Aorta (tissue), 5 donors: ENCODE data around the gene GRB10. TPM values are rescaled to one million over a fixed set of nuclear protein-coding genes. Genes with fewer than 3 reads are reported as not detected.
A peak's percentile ranks its signal among the peaks of the same experiment; 100 is the strongest.

Experiments used
- ATAC-seq: fragments of 200-7000 bp; cut with Tn5 transposase; one replicate; pipeline ENCODE4 v1.9.1; 2022; ENCODE audit warnings: moderate library complexity; ENCODE audit not compliant: low FRiP score
- DNase-seq, 2 donors: peaks; one replicate each; pipeline ENCODE4 v3.0.0-alpha.2; 2020
- H3K27ac ChIP-seq, 2 donors: one replicate each; pipeline ENCODE4 v1.5.1; 2013; ENCODE audit warnings: low read length in 2 of 2, mild to moderate bottlenecking in 2 of 2, moderate library complexity in 2 of 2, control low read depth in 1 of 2, inconsistent platforms in 1 of 2, low read depth in 1 of 2
- H3K27me3 ChIP-seq, 2 donors: one replicate each; pipeline ENCODE4 v1.6.1; 2013; ENCODE audit warnings: control low read depth in 1 of 2, low read length in 1 of 2, mild to moderate bottlenecking in 1 of 2, moderate library complexity in 1 of 2; ENCODE audit not compliant: insufficient read depth in 2 of 2, control insufficient read depth in 1 of 2
- H3K36me3 ChIP-seq, 2 donors: one replicate each; pipeline ENCODE4 v1.6.1; 2013; ENCODE audit warnings: control low read depth in 1 of 2, low read length in 1 of 2, mild to moderate bottlenecking in 1 of 2; ENCODE audit not compliant: insufficient read depth in 2 of 2, control insufficient read depth in 1 of 2
- H3K4me1 ChIP-seq, 2 donors: one replicate each; pipeline ENCODE4 v1.6.1; 2013; ENCODE audit warnings: low read length in 2 of 2, control low read depth in 1 of 2, mild to moderate bottlenecking in 1 of 2, moderate library complexity in 1 of 2; ENCODE audit not compliant: insufficient read depth in 2 of 2, control insufficient read depth in 1 of 2
- H3K4me3 ChIP-seq, 2 donors: one replicate each; pipeline ENCODE4 v1.5.1; 2013; ENCODE audit warnings: low read length in 2 of 2, control low read depth in 1 of 2, mild to moderate bottlenecking in 1 of 2
- H3K9me3 ChIP-seq: one replicate; pipeline ENCODE4 v1.6.1; 2013; ENCODE audit warnings: mild to moderate bottlenecking, low read length; ENCODE audit not compliant: control insufficient read depth
- whole genome bisulfite sequencing, 2 donors: extraction: QIAGEN DNeasy Blood & Tissue Kit; methylation state at CpG; one replicate each; pipeline ENCODE4 v1.1.7; 2013; 5-methylcytosine and 5-hydroxymethylcytosine counted together
- intact Hi-C, 2 donors: fragments of 100-400 bp; cut with DNase I; formaldehyde crosslinking; loops; one replicate each; pipeline versions ENCODE4 v1.14.2 to v1.15.0; 2022
- polyA plus RNA-seq, 2 donors: library from polyadenylated mRNA; stranded (reverse); fragments of 200-250 nt; gene quantifications; one replicate each; pipeline ENCODE4 v1.2.3, GENCODE V29; 2013
- total RNA-seq, 2 donors: library from RNA; stranded (reverse); fragmentation: NEBNext Ultra II Directional; extraction: Animal tissue kit (Norgen Biotek cat#: 25700); gene quantifications; one replicate each; pipeline ENCODE4 v1.2.1, GENCODE V29; 2021
- donor health status: healthy with polysubstance abuse.
- donor health status: Bipolar disorder and iron deficiency.
- donor health status: DM: no; HTN: no; CAD: no.
- donor health status: DM: no; HTN: no; CAD: no.
- donor health status: DM: yes; HTN: yes; CAD: no.

GRB10 gene
- total and polyA plus RNA-seq, 4 donors, result 11.8 to 108 (median 63.8) TPM

GRCh38 chr7:50644114-50644513 is 138.6 kb downstream of the GRB10 start:
- ATAC-seq, result no peak

DNA sequence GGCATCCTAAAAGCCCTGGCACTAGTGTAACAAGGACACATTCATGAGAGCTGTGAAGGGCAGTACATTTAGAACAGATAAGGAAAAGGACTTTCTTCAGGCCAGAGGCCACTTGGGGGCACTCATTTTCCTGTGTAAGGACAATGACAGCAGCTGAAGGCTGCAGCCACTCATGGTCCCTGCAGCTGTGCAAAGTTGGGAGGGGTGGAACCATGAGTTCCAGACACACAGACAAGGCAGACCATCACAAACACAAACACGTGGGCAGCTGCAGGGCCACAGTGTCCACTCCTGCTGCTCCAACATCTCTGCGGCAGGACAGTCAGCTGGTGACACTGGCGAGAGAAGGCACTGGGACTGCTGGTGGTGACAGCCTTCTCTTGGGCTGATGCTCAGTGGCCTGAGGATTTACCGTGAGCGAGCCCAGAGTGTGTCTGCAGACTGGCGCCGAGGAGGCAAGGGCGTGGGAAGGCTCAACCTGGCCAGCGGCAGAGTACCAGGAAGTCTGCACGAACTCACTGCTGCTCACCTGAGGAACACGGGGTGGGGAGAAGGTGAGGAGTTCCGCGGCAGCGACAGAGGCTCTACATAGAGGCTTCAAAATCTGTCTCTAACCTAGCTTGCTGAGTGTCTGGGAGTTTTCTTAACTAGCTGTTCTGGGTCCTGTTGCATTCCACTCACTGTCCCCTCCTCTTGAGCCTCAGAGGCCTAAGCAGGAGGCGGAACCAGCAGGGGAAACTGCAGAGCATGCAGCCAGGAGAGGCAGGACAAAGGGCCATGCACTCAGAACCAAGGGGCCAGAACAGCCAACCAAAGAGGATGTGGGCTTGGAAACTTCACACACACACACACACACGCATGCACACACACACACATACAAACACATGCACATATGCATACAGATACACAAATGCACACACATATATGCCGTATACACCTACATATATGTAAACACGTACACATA is 141.0 kb downstream of the GRB10 start:
- intact Hi-C loops, result no loop called here
- Histone ChIP-seq H3K4me1 (no peaks in the 10 kb centered on the region), H3K9me3 (no peaks in the 10 kb centered on the region), H3K27me3 (no peaks in the 10 kb centered on the region), H3K36me3 (no peaks in the 10 kb centered on the region), H3K4me3 (no peak overlapping the region), H3K27ac (no peak overlapping the region)
- DNase-seq (peak in 1 of 2 donors; percentile 70), ATAC-seq (peak; percentile 33)
- WGBS, 2 donors, result 86 to 90% methylated on average over 18 of the region's 18 CpGs

More at GRCh38 chr7:50644114-50644513, 138.6 kb downstream of the GRB10 start:
- Histone ChIP-seq H3K27ac (no peak overlapping the region), H3K4me1 (no peaks in the 10 kb centered on the region), H3K9me3 (no peaks in the 10 kb centered on the region), H3K27me3 (no peaks in the 10 kb centered on the region), H3K36me3 (no peaks in the 10 kb centered on the region), H3K4me3 (no peak overlapping the region)
- DNase-seq, result peak in 1 of 2 donors; percentile 34
- WGBS, 2 donors, result 96 to 98% methylated on average over 6 of the region's 6 CpGs
- intact Hi-C loops, result no loop called here

DNA sequence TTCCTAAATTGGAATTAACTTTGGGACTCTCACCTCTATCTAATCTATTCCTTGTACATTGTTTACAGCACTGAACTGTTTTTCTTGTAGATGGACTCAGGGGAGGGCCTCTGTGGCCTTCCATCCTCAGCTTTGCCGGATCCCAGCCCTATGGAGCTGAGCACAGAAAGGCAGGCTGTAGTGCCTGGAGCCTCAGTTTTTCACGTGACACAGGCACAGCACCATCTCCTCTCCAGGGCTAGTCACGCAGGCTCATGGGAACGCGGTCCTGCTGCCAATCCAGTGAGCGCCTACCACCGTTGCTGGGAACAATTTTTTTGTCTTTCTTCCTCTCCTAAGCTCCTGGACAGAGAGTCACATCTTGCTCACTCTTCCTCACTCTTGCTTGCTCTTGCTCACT is 141.9 kb downstream of the GRB10 start:
- peak; percentile 12 for ATAC-seq

GRCh38 chr7:50640256-50640655 is 142.4 kb downstream of the GRB10 start:
- WGBS, 2 donors, result 72 to 80% methylated on average over 2 of the region's 2 CpGs
- DNase-seq (no peak), ATAC-seq (no peak)
- H3K27ac ChIP-seq, result peak overlapping the region in 1 of 2 donors; percentile 45
- H3K9me3 ChIP-seq, result no peaks in the 10 kb centered on the region
- no peaks in the 10 kb centered on the region for H3K4me1 ChIP-seq
- intact Hi-C loops, result no loop called here
- H3K4me3 ChIP-seq, result no peak overlapping the region
- H3K27me3 ChIP-seq, result no peaks in the 10 kb centered on the region
- H3K36me3 ChIP-seq, result no peaks in the 10 kb centered on the region

More for the DNA sequence above, 141.9 kb downstream of the GRB10 start:
- 85 to 89% methylated on average over 7 of the region's 7 CpGs for WGBS, 2 donors
- H3K27ac ChIP-seq, result no peak overlapping the region
- no peaks in the 10 kb centered on the region for H3K4me1 ChIP-seq
- no peak overlapping the region for H3K4me3 ChIP-seq
- no peaks in the 10 kb centered on the region for H3K27me3 ChIP-seq
- H3K9me3 ChIP-seq, result no peaks in the 10 kb centered on the region
- peak in 1 of 2 donors; percentile 44 for DNase-seq
- intact Hi-C loops, result no loop called here
- no peaks in the 10 kb centered on the region for H3K36me3 ChIP-seq

GRCh38 chr7:50637725-50638643 is 144.7 kb downstream of the GRB10 start:
- H3K27ac ChIP-seq, result no peak overlapping the region
- ATAC-seq, result no peak
- intact Hi-C loops, result no loop called here
- no peaks in the 10 kb centered on the region for H3K36me3 ChIP-seq
- no peaks in the 10 kb centered on the region for H3K4me1 ChIP-seq
- no peak overlapping the region for H3K4me3 ChIP-seq
- 60% methylated on average over 3 of the region's 3 CpGs for WGBS, 2 donors
- H3K9me3 ChIP-seq, result no peaks in the 10 kb centered on the region
- no peaks in the 10 kb centered on the region for H3K27me3 ChIP-seq
- no peak for DNase-seq

- DNase-seq (no peak), ATAC-seq (no peak)
- Histone ChIP-seq H3K27ac (no peak overlapping the region), H3K27me3 (no peaks in the 10 kb centered on the region), H3K36me3 (no peaks in the 10 kb centered on the region), H3K9me3 (no peaks in the 10 kb centered on the region), H3K4me1 (peaks cover 0 to 5% of the 10 kb centered on the region in 2 donors), H3K4me3 (no peak overlapping the region)
- WGBS, 2 donors, result 95 to 100% methylated on average over 1 of the region's 1 CpG
- intact Hi-C loops, result no loop called here
Measured at GRCh38 chr7:50634378-50634777, 148.3 kb downstream of the GRB10 start.

GRCh38 chr7:50633414-50633710 is 149.3 kb downstream of the GRB10 start:
- H3K36me3 ChIP-seq, result no peaks in the 10 kb centered on the region
- 97 to 98% methylated on average over 1 of the region's 1 CpG for WGBS, 2 donors
- H3K4me1 ChIP-seq, result peaks cover 0 to 10% of the 10 kb centered on the region in 2 donors
- no peak overlapping the region for H3K4me3 ChIP-seq
- intact Hi-C loops, result no loop called here
- no peaks in the 10 kb centered on the region for H3K9me3 ChIP-seq
- no peak overlapping the region for H3K27ac ChIP-seq
- ATAC-seq (no peak), DNase-seq (no peak)
- no peaks in the 10 kb centered on the region for H3K27me3 ChIP-seq

- peak; percentile 57 for ATAC-seq
- 76 to 82% methylated on average over 10 of the region's 10 CpGs for WGBS, 2 donors
- Histone ChIP-seq H3K4me1 (peaks cover 0 to 10% of the 10 kb centered on the region in 2 donors), H3K27ac (no peak overlapping the region), H3K36me3 (no peaks in the 10 kb centered on the region), H3K4me3 (no peak overlapping the region), H3K9me3 (no peaks in the 10 kb centered on the region), H3K27me3 (no peaks in the 10 kb centered on the region)
- intact Hi-C loops, result no loop called here
- DNase-seq, result peak in 1 of 2 donors; percentile 47
Measured at GRCh38 chr7:50632561-50633413, 149.9 kb downstream of the GRB10 start.
